HepG2 (cell line): ENCODE results near the gene NTM. TPM values are rescaled to one million over a fixed set of nuclear protein-coding genes. Genes with fewer than 3 reads are reported as not detected.

Experiments used
- ATAC-seq: fragments of 200-7000 bp; cut with Tn5 transposase; 3 replicates; pipeline ENCODE4 v1.9.1; 2020; ENCODE audit warnings: mild to moderate bottlenecking, moderate library complexity
- BruUV-seq: library from RNA; stranded (reverse); fragments of 400-500 nt; replicated peaks from 2 replicates; lab custom pipeline; 2021; lab: Mats Ljungman, UMichigan
- CTCF ChIA-PET: fragments of 300-600 bp; formaldehyde crosslinking; extraction: SDS; loops from one replicate; lab custom pipeline; 2021; ENCODE audit warnings: low total read pairs, inconsistent platforms, low intra/inter-chr PET ratio; lab: Yijun Ruan, JAX
- POLR2A ChIA-PET: fragments of 350-600 bp; sonication (Branson Sonifier 250); formaldehyde crosslinking; loops from one replicate; lab custom pipeline; 2020; ENCODE audit warnings: antibody characterized with exemption, inconsistent platforms; lab: Yijun Ruan, JAX
- DNase-seq: peaks from one replicate; pipeline ENCODE4 v3.0.0-alpha.2; 2015; ENCODE audit warnings: low spot score
- FAIRE-seq: peaks from 3 replicates; lab custom pipeline; 2011; peaks lifted over from hg19 to GRCh38; lab: Jason Lieb, UNC
- H2AFZ ChIP-seq: one replicate; pipeline ENCODE4 v1.6.1; 2011; ENCODE audit warnings: low read length, inconsistent platforms
- H3K27ac ChIP-seq: fragments of 300-600 bp; 3 replicates; pipeline ENCODE4 v1.8.0; 2011; ENCODE audit warnings: mixed run types, mild to moderate bottlenecking, mixed read lengths, low read length, inconsistent platforms; ENCODE audit not compliant: insufficient read depth; ENCODE audit errors: extremely low read length
- H3K27me3 ChIP-seq, 2 experiments: fragments of 200-600 bp in 1 of 2; 2 replicates in 1 of 2; 3 replicates in 1 of 2; pipeline versions ENCODE4 v1.6.0 to v1.8.0; 2011; ENCODE audit warnings: low read length in 2 of 2, mild to moderate bottlenecking in 2 of 2, moderate library complexity in 2 of 2, inconsistent platforms in 1 of 2; ENCODE audit not compliant: insufficient read depth in 2 of 2, control insufficient read depth in 1 of 2
- H3K36me3 ChIP-seq, 2 experiments: fragments of 200-600 bp in 1 of 2; replicated peaks in 1 of 2; 2 replicates in 1 of 2; 3 replicates in 1 of 2; pipeline versions ENCODE4 v1.5.1 to v1.8.0; 2011; ENCODE audit warnings: low read length in 2 of 2, inconsistent platforms in 1 of 2; ENCODE audit not compliant: insufficient read depth in 2 of 2, control insufficient read depth in 1 of 2
- H3K4me1 ChIP-seq: 2 replicates; pipeline ENCODE4 v1.5.1; 2012; ENCODE audit warnings: low read length, inconsistent platforms; ENCODE audit not compliant: insufficient read depth
- H3K4me2 ChIP-seq: 2 replicates; pipeline ENCODE4 v1.6.0; 2011; ENCODE audit warnings: low read depth, low read length, inconsistent platforms
- H3K4me3 ChIP-seq, 3 experiments: fragments of 200-600 bp in 1 of 3; sonication (generic), shearing (Covaris generic) in 1 of 3; replicated peaks in 1 of 3; 2 replicates each; pipeline ENCODE4 v1.5.1; 2011 to 2016; ENCODE audit warnings: low read length in 3 of 3, inconsistent platforms in 2 of 3, low read depth in 2 of 3, mild to moderate bottlenecking in 2 of 3, control low read depth in 1 of 3, mixed read lengths in 1 of 3; ENCODE audit not compliant: insufficient read depth in 1 of 3
- H3K79me2 ChIP-seq: one replicate; pipeline ENCODE4 v1.6.1; 2011; ENCODE audit warnings: low read length, inconsistent platforms; ENCODE audit not compliant: insufficient read depth
- H3K9ac ChIP-seq: 2 replicates; pipeline ENCODE4 v1.6.0; 2011; ENCODE audit warnings: mild to moderate bottlenecking, low read depth, low read length, inconsistent platforms; ENCODE audit not compliant: insufficient read depth
- H3K9me3 ChIP-seq: 2 replicates; pipeline ENCODE4 v1.5.1; 2012; ENCODE audit warnings: mild to moderate bottlenecking, low read length
- H4K20me1 ChIP-seq: 2 replicates; pipeline ENCODE4 v1.6.0; 2011; ENCODE audit warnings: inconsistent platforms, mild to moderate bottlenecking, low read length, moderate library complexity; ENCODE audit not compliant: insufficient read depth
- HNRNPH1 ChIP-seq: fragments of 200-400 bp; formaldehyde crosslinking; optimal IDR thresholded peaks from 2 replicates; pipeline ENCODE3; 2017; ENCODE audit warnings: mild to moderate bottlenecking, low read depth, low read length
- MAFK ChIP-seq, 2 experiments: IDR thresholded peaks in 1 of 2; conservative IDR thresholded peaks in 1 of 2; 2 replicates each; pipeline ENCODE4 v1.6.1; 2011; ENCODE audit warnings: improper control_type of control experiment in 2 of 2, low read length in 2 of 2
- MAZ ChIP-seq, 2 experiments: sonication (generic) in 1 of 2; formaldehyde crosslinking in 1 of 2; IDR thresholded peaks; 2 replicates each; pipeline versions ENCODE4 v1.5.0 to v1.6.1; 2012 to 2020; ENCODE audit warnings: low read depth in 2 of 2, mild to moderate bottlenecking in 2 of 2, borderline replicate concordance in 1 of 2, improper control_type of control experiment in 1 of 2, low read length in 1 of 2, missing genetic modification reagents in 1 of 2, moderate library complexity in 1 of 2
- MIER3 ChIP-seq: IDR thresholded peaks from 2 replicates; pipeline ENCODE4 v1.6.1; 2016; ENCODE audit warnings: missing compliant biosample characterization, borderline replicate concordance
- MLLT10 ChIP-seq: sonication (generic); formaldehyde crosslinking; IDR thresholded peaks from 2 replicates; pipeline ENCODE4 v1.4.0; 2020; ENCODE audit warnings: missing genetic modification reagents
- ZNF446 ChIP-seq: sonication (generic); formaldehyde crosslinking; IDR thresholded peaks from 2 replicates; pipeline ENCODE4 v1.5.0; 2020; ENCODE audit warnings: mild to moderate bottlenecking, missing genetic modification reagents
- ZNF570 ChIP-seq: sonication (generic); formaldehyde crosslinking; IDR thresholded peaks from 2 replicates; pipeline ENCODE4 v1.4.0; 2020; ENCODE audit warnings: mild to moderate bottlenecking, missing genetic modification reagents, borderline replicate concordance
- ZNF883 ChIP-seq: sonication (generic); formaldehyde crosslinking; IDR thresholded peaks from 2 replicates; pipeline ENCODE4 v1.5.1; 2020; ENCODE audit warnings: mild to moderate bottlenecking, missing genetic modification reagents; ENCODE audit errors: not compliant biosample characterization
- WGBS: methylation state at CpG from one replicate; pipeline ENCODE4 v1.1.6; 2017; ENCODE audit warnings: low lambda C conversion rate; 5-methylcytosine and 5-hydroxymethylcytosine counted together
- in situ Hi-C: cut with HindIII; loops from 2 replicates; pipeline ENCODE4 v1.10.0; 2017; ENCODE audit warnings: low pct_unique_long_range_greater_than_20kb; ENCODE audit not compliant: extremely low pct_ligation_motif_present
- intact Hi-C: fragments of 100-400 bp; cut with micrococcal nuclease; formaldehyde crosslinking; loops from one replicate; pipeline ENCODE4 v1.10.0; 2022; ENCODE audit not compliant: unreplicated experiment
- polyA plus RNA-seq, 8 experiments: library from polyadenylated mRNA; depleted of rRNA in 3 of 8; stranded (reverse) in 7 of 8; unstranded in 1 of 8; fragments of >200 nt; fragmentation: Illumina TruSeq in 4 of 8; extraction: Trizol in 4 of 8; gene quantifications; 2 replicates each; pipeline versions ENCODE4 v1.2.1 to v1.2.3, GENCODE V29; 2011 to 2016; ENCODE audit warnings: low read depth in 4 of 8, missing spikeins in 1 of 8, mixed read lengths in 1 of 8; ENCODE audit not compliant: insufficient read depth in 1 of 8
- total RNA-seq, 5 experiments: library from RNA; depleted of rRNA; stranded (reverse); fragments of >200 nt; fragmentation: Illumina TruSeq; extraction: Trizol; gene quantifications; 2 replicates each; pipeline ENCODE4 v1.2.3, GENCODE V29; 2016; ENCODE audit warnings: low read depth in 1 of 5
- TF ChIP-seq, protein P1 (sequence below): IDR thresholded peaks from 2 replicates; pipeline ENCODE4 v1.6.1; 2016; ENCODE audit warnings: missing compliant biosample characterization, missing genetic modification reagents, borderline replicate concordance
- TF ChIP-seq, protein P2 (sequence below): sonication (generic); formaldehyde crosslinking; IDR thresholded peaks from 2 replicates; pipeline ENCODE4 v1.4.0; 2020; ENCODE audit warnings: missing genetic modification reagents, borderline replicate concordance

NTM gene
- total and polyA plus RNA-seq, 2 of the 13 experiments (the other 11 are each of a cell fraction or from before 2014, with no cell fraction given), result not detected

DNA sequence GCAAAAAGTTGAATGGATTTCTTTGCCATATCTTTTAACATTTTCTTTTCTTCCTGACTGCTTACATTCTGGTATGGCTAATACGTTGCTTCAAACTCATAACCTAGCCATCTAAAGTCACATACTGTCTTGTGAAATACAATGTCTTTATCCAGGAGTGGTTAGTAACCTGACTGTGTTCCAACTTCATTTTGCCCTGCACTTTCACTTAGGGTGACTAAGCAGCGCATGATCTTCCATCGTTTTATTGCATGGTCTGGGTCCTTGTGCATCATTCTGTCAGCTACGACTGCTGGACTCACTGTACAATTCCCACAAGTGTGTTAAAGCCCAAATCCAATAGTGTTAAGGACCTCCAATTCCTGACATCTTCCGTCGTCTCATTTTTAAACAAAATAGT is 403.2 kb downstream of the NTM start:
- Histone ChIP-seq H3K27me3 (no peaks in the 10 kb centered on the region; a peak in 2 of 5 replicates), H3K4me2 (no peak overlapping the region), H4K20me1 (no peaks in the 10 kb centered on the region), H3K36me3 (no peaks in the 10 kb centered on the region), H3K79me2 (no peaks in the 10 kb centered on the region), H3K4me3 (no peak overlapping the region), H3K9me3 (no peaks in the 10 kb centered on the region), H3K27ac (no peak overlapping the region), H3K9ac (no peak overlapping the region), H2AFZ (no peak overlapping the region), H3K4me1 (no peaks in the 10 kb centered on the region)
- TF ChIP-seq MIER3 (no peak), ZNF570 (CRISPR knock-in tag) (no peak), MAFK (conservative IDR thresholded peaks at IDR 0.05 in 1 of 2, IDR thresholded peaks at IDR 0.05 in 1 of 2; ENCODE audit: low read length in 2 of 2) (no peak), MLLT10 (CRISPR knock-in tag) (no peak)
- TF ChIP-seq, protein P1, sequence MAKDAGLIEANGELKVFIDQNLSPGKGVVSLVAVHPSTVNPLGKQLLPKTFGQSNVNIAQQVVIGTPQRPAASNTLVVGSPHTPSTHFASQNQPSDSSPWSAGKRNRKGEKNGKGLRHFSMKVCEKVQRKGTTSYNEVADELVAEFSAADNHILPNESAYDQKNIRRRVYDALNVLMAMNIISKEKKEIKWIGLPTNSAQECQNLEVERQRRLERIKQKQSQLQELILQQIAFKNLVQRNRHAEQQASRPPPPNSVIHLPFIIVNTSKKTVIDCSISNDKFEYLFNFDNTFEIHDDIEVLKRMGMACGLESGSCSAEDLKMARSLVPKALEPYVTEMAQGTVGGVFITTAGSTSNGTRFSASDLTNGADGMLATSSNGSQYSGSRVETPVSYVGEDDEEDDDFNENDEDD, result no peak
- TF ChIP-seq, protein P2, sequence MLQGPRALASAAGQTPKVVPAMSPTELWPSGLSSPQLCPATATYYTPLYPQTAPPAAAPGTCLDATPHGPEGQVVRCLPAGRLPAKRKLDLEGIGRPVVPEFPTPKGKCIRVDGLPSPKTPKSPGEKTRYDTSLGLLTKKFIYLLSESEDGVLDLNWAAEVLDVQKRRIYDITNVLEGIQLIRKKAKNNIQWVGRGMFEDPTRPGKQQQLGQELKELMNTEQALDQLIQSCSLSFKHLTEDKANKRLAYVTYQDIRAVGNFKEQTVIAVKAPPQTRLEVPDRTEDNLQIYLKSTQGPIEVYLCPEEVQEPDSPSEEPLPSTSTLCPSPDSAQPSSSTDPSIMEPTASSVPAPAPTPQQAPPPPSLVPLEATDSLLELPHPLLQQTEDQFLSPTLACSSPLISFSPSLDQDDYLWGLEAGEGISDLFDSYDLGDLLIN, result no peak
- ChIA-PET POLR2A (no interaction called here), CTCF (no interaction called here)
- DNase-seq (no peak), FAIRE-seq (no peak), ATAC-seq (no peak)
- WGBS, result 24% methylated on average over 6 of the region's 6 CpGs
- in situ Hi-C loops (no loop called here), intact Hi-C loops (no loop called here)
- no TSS peak for BruUV-seq

DNA sequence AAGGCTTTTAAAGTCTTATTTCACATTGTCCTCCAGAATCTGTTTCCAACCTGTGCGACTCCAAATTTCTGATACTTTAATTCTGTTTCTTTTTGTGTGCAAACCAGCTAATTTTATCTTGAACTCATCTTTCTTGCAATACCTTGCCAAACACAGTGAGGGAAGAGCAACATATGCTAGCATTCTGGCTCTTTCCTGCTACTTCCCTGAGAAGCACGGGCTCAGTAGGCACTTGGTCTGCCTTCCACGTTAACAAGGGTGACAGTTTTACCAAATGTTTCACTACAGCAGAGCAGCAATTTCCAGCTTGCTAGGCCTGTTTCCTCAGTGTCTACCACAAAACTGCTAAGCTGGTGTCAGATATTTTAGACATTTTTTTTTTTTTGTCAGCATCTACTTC is 405.8 kb downstream of the NTM start:
- no peaks in the 10 kb centered on the region for H3K9me3 ChIP-seq
- H3K4me1 ChIP-seq, result no peaks in the 10 kb centered on the region
- DNase-seq (no peak), FAIRE-seq (no peak)
- TF ChIP-seq ZNF883 (CRISPR knock-in tag), result no peak
- TF ChIP-seq ZNF446, result no peak
- no peak for TF ChIP-seq MAZ (IDR thresholded peaks at IDR 0.05; ENCODE audit: borderline replicate concordance, low read depth, low read length)
- TF ChIP-seq MAZ (CRISPR knock-in tag; IDR thresholded peaks at IDR 0.05; ENCODE audit: low read depth), result no peak
- TF ChIP-seq HNRNPH1, result no peak
- TF ChIP-seq, all 625 proteins: peak for 0
- H3K79me2 ChIP-seq, result no peaks in the 10 kb centered on the region
- no peak overlapping the region for H3K27ac ChIP-seq
- no peak for ATAC-seq
- intact Hi-C loops, result no loop called here
- H4K20me1 ChIP-seq, result no peaks in the 10 kb centered on the region
- H3K4me3 ChIP-seq, result no peak overlapping the region
- ChIA-PET CTCF (no interaction called here), POLR2A (no interaction called here)
- H3K4me2 ChIP-seq, result no peak overlapping the region
- 2% methylated on average over 3 of the region's 3 CpGs for WGBS
- in situ Hi-C loops, result no loop called here
- H3K36me3 ChIP-seq, result no peaks in the 10 kb centered on the region
- no TSS peak for BruUV-seq
- no peak overlapping the region for H3K9ac ChIP-seq
- H3K27me3 ChIP-seq, result no peaks in the 10 kb centered on the region
- H2AFZ ChIP-seq, result no peak overlapping the region
